HEK293 (cell line): ENCODE results near the gene NPDC1.

Experiments used
- CTCF ChIA-PET: fragments of 350-600 bp; formaldehyde crosslinking; extraction: SDS; loops from one replicate; lab custom pipeline; 2021; ENCODE audit warnings: antibody characterized with exemption; lab: Yijun Ruan, JAX
- POLR2A ChIA-PET: fragments of 300-600 bp; formaldehyde crosslinking; extraction: SDS; loops from one replicate; lab custom pipeline; 2020; ENCODE audit warnings: antibody characterized with exemption, inconsistent platforms; lab: Yijun Ruan, JAX
- H3K27ac ChIP-seq: fragments of 200-500 bp; sonication (Bioruptor generic); 2 replicates; pipeline ENCODE4 v1.5.1; 2014; ENCODE audit warnings: low read depth, low read length, control low read depth, inconsistent platforms; ENCODE audit errors: extremely low read depth
- H3K36me3 ChIP-seq, 2 experiments: fragments of 200-500 bp in 1 of 2; sonication (Bioruptor generic) in 1 of 2; 1 replicate in 1 of 2; 2 replicates in 1 of 2; pipeline ENCODE4 v1.5.1; 2014 to 2017; ENCODE audit warnings: inconsistent platforms in 2 of 2, low read length in 2 of 2; ENCODE audit not compliant: control insufficient read depth in 2 of 2, insufficient read depth in 1 of 2
- H3K4me1 ChIP-seq: fragments of 200-500 bp; sonication (Bioruptor generic); 2 replicates; pipeline ENCODE4 v1.5.1; 2014; ENCODE audit warnings: mild to moderate bottlenecking, low read length, inconsistent platforms; ENCODE audit not compliant: control insufficient read depth, insufficient read depth
- H3K4me3 ChIP-seq: 2 replicates; pipeline ENCODE4 v1.5.1; 2011; ENCODE audit warnings: low read depth, mild to moderate bottlenecking, control low read depth, low read length, moderate library complexity
- H3K9me3 ChIP-seq: fragments of 200-500 bp; sonication (Bioruptor generic); 2 replicates; pipeline ENCODE4 v1.5.1; 2014; ENCODE audit warnings: low read depth, low read length, inconsistent platforms; ENCODE audit not compliant: control insufficient read depth, insufficient read depth
- GLI2 ChIP-seq: fragments of 450-650 bp; formaldehyde crosslinking; IDR thresholded peaks from 2 replicates; pipeline ENCODE4; 2017; ENCODE audit warnings: missing biosample characterization, missing genetic modification characterization, low read depth, borderline replicate concordance
- KLF1 ChIP-seq: fragments of 450-650 bp; formaldehyde crosslinking; IDR thresholded peaks from 2 replicates; pipeline ENCODE4 v1.5.1; 2016; ENCODE audit warnings: missing biosample characterization, missing genetic modification characterization
- ZFP41 ChIP-seq: fragments of 450-650 bp; formaldehyde crosslinking; IDR thresholded peaks from 2 replicates; pipeline ENCODE4 v1.5.1; 2016; ENCODE audit warnings: missing biosample characterization, missing genetic modification characterization, borderline replicate concordance
- ZNF112 ChIP-seq: fragments of 450-650 bp; formaldehyde crosslinking; IDR thresholded peaks from 2 replicates; pipeline ENCODE4 v1.5.0; 2017; ENCODE audit warnings: missing biosample characterization, missing genetic modification characterization
- ZNF114 ChIP-seq: fragments of 450-650 bp; formaldehyde crosslinking; IDR thresholded peaks from 2 replicates; pipeline ENCODE4 v1.5.0; 2017; ENCODE audit warnings: missing biosample characterization, missing genetic modification characterization
- ZNF175 ChIP-seq: fragments of 450-650 bp; formaldehyde crosslinking; IDR thresholded peaks from 2 replicates; pipeline ENCODE4 v1.5.1; 2016; ENCODE audit warnings: missing biosample characterization, missing genetic modification characterization
- ZNF24 ChIP-seq: fragments of 450-650 bp; formaldehyde crosslinking; IDR thresholded peaks from 2 replicates; pipeline ENCODE4 v1.5.1; 2016; ENCODE audit warnings: missing biosample characterization, missing genetic modification characterization
- ZNF341 ChIP-seq: fragments of 450-650 bp; formaldehyde crosslinking; IDR thresholded peaks from 2 replicates; pipeline ENCODE4; 2016; ENCODE audit warnings: low read depth, missing biosample characterization, missing genetic modification characterization
- ZNF555 ChIP-seq: fragments of 450-650 bp; formaldehyde crosslinking; conservative IDR thresholded peaks from 2 replicates; pipeline ENCODE4 v1.5.1; 2017; ENCODE audit warnings: missing biosample characterization, mild to moderate bottlenecking, missing genetic modification characterization, inconsistent platforms
- ZNF596 ChIP-seq: fragments of 450-650 bp; IDR thresholded peaks from 2 replicates; pipeline ENCODE4 v1.5.0; 2018; ENCODE audit warnings: missing biosample characterization, mild to moderate bottlenecking, missing genetic modification characterization, moderate library complexity
- ZNF670 ChIP-seq: fragments of 450-650 bp; formaldehyde crosslinking; IDR thresholded peaks from 2 replicates; pipeline ENCODE4 v1.5.1; 2016; ENCODE audit warnings: missing biosample characterization, missing genetic modification characterization, low read depth
- ZSCAN23 ChIP-seq: fragments of 450-650 bp; formaldehyde crosslinking; IDR thresholded peaks from 2 replicates; pipeline ENCODE4 v1.5.1; 2016; ENCODE audit warnings: missing biosample characterization, missing genetic modification characterization
- TF ChIP-seq, protein P1 (sequence below): fragments of 450-650 bp; formaldehyde crosslinking; IDR thresholded peaks from 2 replicates; pipeline ENCODE4 v1.5.1; 2016; ENCODE audit warnings: missing biosample characterization, missing genetic modification characterization, borderline replicate concordance
- TF ChIP-seq, protein P2 (sequence below): fragments of 450-650 bp; formaldehyde crosslinking; IDR thresholded peaks from 2 replicates; pipeline ENCODE4 v1.5.1; 2017; ENCODE audit warnings: missing biosample characterization, missing genetic modification characterization

Gene NPDC1

DNA sequence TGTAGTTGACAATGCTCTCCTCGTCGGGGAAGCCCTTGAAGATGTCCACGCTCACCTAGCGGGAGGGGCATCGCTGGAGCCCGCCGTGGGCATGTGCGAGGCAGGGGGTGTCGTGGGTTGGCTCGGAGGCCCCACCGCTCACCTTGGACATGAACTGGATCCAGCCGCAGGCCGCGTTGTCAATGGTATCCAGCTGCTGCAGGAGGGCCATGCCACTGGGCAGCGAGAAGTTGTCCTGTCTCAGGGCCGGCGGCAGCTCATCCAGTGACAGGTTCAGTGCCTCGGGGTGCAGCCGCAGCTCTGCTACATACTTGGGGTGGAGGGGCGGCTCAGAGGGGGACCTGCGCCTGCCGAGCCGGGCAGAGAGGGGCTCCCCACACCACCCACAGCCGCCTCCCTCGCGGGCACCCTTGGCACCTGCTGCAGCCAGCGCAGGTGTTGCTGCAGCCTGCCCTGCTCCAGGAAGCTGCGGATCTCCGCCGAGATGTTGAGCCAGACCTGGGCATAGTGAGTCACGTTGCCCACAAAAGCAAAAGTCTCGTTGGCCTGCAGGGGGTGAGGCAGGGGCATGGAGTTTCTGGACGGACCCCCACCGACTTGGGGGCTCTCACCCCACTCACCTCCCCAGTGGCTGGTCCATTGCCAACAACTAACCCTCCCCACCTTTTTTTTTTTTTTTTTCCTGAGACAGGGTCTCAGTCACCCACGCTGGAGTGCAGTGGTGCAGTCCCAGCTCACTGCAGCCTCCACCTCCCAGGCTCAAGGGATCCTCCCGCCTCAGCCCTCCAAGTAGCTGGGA lies 27.0 kb downstream of the NPDC1 start (continued):
- no peak for TF ChIP-seq ZNF24 (tag by site-specific recombination)
- TF ChIP-seq, all 188 proteins: peak for 5

DNA sequence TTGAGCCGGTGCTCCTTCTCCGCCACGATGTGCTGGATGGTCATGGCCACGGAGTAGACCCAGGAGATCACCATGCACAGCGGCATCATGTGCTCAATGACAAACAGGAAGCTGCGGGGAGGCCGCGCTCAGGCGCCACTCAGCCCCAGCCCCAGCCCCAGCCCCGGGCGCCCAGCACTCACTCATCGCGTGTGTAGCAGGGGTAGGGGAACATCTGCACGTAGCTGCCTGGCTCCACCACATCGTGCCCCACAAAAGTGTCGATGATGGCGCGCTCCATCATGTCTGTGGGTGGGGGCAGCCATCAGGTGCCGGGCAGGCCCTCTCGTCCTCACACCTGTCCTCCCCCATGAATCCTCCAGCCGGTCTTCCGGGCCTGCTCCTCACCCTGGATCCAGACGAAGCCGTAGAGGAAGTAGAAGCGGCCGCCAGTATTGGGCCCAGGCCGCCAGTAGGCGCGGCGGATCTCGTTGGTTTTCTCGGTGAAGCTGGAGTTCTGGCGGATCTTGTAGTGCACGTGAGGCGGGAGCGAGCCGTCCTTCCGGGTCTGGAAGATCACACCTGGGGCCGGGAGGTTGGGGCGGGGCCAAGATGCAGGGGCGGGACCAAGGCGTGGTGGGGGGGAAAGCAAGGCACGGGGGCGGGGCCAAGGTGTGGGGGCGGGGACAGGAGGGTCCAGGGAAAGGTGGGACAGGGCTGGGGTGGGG lies 28.0 kb downstream of the NPDC1 start:
- Histone ChIP-seq H3K4me1 (no peaks in the 10 kb centered on the region), H3K4me3 (no peak overlapping the region), H3K9me3 (no peaks in the 10 kb centered on the region), H3K27ac (no peak overlapping the region), H3K36me3 (peaks cover 0 to 54% of the 10 kb centered on the region in 2 experiments; a peak in 1 of 3 replicates)
- peak; percentile 22; the same call in 1 of the 2 replicates for TF ChIP-seq KLF1 (tag by site-specific recombination)
- TF ChIP-seq ZFP41 (tag by site-specific recombination) = no peak
- ChIA-PET POLR2A (interaction anchor here (0.6 kb wide), 1 partner anchor 16 kb away, joined by 6 read pairs; no protein-coding TSS in a partner anchor), CTCF (interaction anchor here (0.5 to 5.1 kb wide), 7 partner anchors 9 to 426 kb away, joined by 3 to 25 read pairs (median 3); no protein-coding TSS in a partner anchor)

DNA sequence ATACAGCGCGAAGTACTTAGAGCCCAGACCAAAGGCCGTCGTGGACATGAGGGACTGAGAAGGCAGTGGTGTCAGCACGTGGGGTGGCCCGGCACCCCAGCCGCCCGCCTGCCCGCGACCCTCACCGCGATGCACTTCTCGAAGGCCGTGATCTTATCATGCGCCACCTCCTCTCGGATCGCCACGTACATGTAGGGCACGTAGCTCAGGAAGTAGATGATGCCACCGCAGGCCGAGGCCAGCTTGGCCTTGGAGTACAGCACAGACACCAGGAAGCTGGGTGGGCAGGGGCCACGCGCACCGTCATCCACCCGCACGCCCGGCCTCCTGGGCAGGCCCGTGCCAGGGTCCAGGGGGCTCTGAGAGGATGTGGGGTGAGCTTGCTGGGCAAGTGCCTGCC lies 28.9 kb downstream of the NPDC1 start:
- Histone ChIP-seq H3K4me1 (no peaks in the 10 kb centered on the region), H3K4me3 (no peak overlapping the region), H3K27ac (no peak overlapping the region)
- POLR2A ChIA-PET = interaction anchor here (0.6 kb wide), 1 partner anchor 17 kb away, joined by 6 read pairs; no protein-coding TSS in a partner anchor
- CTCF ChIA-PET = interaction anchor here (0.5 to 5.1 kb wide), 2 partner anchors 10 to 12 kb away, joined by 3 to 25 read pairs; no protein-coding TSS in a partner anchor
- TF ChIP-seq, protein P1, sequence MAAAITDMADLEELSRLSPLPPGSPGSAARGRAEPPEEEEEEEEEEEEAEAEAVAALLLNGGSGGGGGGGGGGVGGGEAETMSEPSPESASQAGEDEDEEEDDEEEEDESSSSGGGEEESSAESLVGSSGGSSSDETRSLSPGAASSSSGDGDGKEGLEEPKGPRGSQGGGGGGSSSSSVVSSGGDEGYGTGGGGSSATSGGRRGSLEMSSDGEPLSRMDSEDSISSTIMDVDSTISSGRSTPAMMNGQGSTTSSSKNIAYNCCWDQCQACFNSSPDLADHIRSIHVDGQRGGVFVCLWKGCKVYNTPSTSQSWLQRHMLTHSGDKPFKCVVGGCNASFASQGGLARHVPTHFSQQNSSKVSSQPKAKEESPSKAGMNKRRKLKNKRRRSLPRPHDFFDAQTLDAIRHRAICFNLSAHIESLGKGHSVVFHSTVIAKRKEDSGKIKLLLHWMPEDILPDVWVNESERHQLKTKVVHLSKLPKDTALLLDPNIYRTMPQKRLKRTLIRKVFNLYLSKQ (tag by site-specific recombination) = no peak
- no peak for TF ChIP-seq ZNF670
- TF ChIP-seq ZNF114 = no peak
- no peak for TF ChIP-seq GLI2 (tag by site-specific recombination)
- TF ChIP-seq ZNF175 (tag by site-specific recombination) = no peak
- TF ChIP-seq ZNF596 = no peak
- TF ChIP-seq ZNF112 (tag by site-specific recombination) = no peak
- TF ChIP-seq ZNF555 (tag by site-specific recombination) = no peak
- no peak for TF ChIP-seq ZSCAN23 (tag by site-specific recombination)
- TF ChIP-seq, protein P2, sequence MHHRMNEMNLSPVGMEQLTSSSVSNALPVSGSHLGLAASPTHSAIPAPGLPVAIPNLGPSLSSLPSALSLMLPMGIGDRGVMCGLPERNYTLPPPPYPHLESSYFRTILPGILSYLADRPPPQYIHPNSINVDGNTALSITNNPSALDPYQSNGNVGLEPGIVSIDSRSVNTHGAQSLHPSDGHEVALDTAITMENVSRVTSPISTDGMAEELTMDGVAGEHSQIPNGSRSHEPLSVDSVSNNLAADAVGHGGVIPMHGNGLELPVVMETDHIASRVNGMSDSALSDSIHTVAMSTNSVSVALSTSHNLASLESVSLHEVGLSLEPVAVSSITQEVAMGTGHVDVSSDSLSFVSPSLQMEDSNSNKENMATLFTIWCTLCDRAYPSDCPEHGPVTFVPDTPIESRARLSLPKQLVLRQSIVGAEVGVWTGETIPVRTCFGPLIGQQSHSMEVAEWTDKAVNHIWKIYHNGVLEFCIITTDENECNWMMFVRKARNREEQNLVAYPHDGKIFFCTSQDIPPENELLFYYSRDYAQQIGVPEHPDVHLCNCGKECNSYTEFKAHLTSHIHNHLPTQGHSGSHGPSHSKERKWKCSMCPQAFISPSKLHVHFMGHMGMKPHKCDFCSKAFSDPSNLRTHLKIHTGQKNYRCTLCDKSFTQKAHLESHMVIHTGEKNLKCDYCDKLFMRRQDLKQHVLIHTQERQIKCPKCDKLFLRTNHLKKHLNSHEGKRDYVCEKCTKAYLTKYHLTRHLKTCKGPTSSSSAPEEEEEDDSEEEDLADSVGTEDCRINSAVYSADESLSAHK (tag by site-specific recombination) = no peak
- TF ChIP-seq ZNF341 (tag by site-specific recombination) = no peak
- TF ChIP-seq, all 188 proteins: peak for 0
- Histone ChIP-seq H3K36me3 (peaks cover 0 to 55% of the 10 kb centered on the region in 2 experiments; a peak in 1 of 3 replicates), H3K9me3 (no peaks in the 10 kb centered on the region)
